Measurements from ENCODE around the gene NPS.
A peak's percentile ranks its signal among the peaks of the same experiment; 100 is the strongest.

NPS gene, protein sequence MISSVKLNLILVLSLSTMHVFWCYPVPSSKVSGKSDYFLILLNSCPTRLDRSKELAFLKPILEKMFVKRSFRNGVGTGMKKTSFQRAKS

DNA sequence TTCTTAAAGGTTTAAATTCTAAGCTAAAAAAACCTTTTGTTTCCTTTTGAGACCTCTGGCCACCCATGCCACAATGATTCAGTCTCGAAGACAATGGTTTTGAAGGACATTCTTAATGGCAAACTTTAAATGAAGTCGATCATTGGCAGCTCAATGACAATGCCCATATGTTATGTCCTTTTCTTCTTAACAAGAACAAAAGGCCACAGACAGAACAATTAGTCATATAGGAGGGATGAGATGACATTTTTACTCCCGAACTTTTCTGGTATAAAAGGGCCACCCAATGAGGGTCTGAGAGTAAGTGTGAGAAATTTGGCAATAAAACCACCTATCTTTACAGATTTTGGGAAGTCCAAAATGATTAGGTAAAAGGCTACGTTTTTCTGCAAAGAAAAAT, at the start of gene NPS:
NPS (plus strand) TSS at position 301 of the 400 bp plus-strand sequence; CDS start at position 361, 60 bp downstream.
- DNase-seq = no peak

DNA sequence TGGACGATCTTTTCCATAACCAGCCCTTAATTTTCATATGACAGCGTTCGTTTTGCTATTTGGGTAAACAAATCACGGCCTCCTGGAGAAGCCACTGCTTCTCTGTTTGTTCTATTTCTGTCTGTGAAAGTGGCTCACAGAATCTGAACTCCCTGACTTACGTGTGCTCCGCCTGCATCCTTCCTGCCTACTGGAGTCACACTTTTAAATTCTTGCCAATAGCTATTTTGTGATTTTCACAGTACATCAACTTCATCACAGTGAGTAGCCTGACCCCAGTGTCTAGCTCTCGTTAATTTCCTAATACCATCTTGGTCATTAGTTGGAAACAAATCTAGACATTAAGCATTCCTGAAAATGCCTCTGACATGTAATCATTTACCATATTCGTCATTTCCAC, 49.0 kb upstream of the NPS start:
- no peak for DNase-seq

DNA sequence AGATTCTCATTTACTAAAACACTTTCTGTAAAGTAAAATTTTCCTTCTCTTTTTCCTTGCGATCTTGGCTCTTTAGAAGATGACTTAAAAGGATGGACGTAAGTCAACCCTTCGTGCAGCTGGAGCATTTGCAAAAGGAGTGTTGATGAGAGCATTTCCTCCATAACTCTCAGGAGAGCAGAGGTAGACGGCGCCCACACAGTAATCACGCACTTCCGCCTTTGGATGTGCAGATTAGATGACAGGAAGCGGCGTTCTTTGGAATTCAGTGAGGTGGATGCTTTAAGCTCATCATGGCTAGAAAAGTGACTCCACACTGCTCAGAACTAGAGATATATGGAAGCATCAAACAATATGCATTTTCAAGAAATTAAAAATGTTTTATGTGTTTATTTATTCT, 43.0 kb upstream of the NPS start:
- DNase-seq = no peak

DNA sequence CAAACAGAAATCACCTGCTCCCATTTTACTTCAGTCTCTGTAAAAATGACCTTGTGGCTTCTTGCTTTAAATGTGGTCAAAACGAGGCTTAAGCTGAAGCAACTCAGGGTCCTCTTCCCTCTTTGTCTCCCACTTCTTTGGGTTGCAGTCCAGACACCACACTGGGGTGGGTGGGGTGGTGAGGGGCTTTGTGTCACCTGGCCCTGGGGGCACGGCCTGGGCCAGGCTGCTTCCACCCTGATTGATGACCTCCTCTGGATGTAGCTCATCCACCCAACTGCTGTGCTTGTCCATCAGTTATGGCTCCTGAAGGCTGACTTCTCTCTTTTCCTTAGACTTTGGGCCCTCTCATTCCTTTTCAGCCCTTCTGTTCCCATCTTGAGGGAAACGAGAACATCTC, 26.8 kb upstream of the NPS start:
- no peak for DNase-seq

DNA sequence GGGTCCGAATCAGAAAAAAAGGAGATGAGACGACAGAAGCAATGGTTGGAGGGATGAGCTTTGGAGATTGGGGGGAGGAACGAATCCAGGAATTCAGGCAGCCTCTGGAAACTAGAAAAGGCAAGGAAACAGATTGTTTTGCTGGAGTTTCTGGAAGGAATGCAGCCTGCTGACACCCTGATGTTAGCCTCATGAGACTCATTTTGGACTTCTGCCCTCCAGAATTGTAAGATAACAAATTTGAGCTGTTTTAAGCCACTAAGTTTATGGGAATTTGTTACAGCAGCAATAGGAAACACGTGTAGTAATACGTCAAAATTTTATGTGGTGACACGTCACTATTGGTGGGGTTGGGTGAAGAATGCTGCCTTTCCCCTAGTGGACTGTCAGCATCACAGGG, 25.6 kb upstream of the NPS start:
- no peak for DNase-seq

DNA sequence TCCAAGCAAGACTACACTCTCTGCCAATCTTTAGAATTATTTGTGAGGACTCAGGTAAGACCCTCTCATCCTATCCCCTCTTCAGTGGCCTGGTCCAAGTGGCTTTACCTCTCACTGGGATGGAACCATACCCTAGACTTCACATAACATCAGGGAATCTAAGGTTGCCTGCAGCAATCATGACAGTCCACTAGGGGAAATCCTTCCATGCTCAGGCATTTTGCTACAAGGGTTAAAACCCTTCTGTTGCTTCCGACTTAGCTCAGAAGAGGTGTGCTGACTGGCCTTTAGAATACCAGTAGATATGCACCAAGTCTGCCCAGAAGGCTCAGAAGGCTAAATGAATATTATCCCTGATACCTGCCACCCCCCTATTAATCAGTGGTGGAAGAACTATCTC, 24.9 kb upstream of the NPS start:
- no peak for DNase-seq

DNA sequence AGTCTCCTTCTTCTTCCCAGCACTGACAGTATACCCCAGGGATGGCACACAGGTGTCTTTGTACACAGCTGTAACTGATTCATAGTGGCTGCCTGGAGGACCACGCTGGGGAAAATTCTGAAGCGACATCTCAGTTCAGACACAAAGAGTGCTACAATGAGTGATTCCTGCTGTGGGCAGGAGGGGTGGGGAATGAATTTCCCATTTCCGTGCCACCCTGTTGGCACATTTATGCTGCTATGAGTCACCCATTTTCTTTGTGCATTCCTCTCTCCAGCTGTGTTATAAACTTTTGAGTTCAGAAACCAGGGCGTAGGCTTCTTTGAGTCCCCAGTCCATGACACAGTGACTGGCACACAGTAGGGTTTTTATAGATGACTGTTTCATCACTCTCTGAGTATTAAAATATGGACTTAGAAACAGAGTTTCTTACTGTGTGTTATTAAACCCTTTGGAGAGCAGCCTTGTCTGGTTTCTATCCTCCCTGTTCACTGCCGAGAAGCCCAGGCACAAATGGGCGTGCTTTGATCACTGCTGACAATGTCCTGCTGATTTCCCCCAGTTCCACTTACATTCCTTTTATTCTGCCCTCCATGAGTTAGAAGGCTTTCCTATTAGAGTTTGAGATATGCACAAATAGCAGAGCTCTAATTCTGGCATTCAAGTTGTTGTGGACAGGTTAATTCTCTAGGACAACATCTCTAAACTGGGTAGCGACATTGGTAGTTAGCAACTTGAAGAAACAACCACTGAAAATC, 24.0 kb upstream of the NPS start:
- DNase-seq = no peak

DNA sequence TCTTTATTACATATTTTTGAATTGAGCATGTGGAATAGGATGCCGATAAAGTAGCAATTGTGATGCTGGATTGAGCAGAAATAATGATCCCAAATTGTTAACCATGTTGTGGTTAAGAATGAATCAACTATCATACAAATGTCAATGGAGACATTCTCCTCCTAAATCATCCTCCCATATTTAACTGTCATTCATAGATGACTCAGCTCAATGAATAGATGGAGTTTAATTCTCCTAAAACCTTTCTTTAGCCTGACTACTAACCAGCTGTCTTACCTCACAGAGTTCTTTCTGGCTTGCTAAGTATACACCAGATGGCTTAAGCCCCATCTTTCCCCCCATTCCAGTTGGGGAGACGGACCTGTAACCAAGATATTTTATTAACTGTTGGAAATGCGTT, 23.4 kb upstream of the NPS start:
- DNase-seq = no peak

DNA sequence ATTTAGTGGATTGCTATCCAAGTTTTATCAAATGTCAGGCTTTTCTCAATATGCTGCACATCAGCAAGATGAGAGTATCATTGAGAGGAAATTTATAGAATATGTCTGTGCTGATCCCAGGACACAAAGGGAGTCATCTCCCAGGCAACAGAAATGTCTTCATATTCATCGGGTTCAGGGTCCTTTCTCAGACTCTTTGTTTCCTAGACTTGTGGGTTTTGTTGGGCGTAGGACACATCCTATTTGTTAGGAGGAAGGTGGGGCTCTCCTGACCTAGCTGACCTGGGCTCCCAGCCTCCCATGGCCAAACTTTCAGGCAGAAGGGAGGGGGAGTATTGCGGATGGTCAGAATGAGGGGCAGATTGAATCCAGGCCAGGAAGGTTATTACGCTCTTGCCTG, 22.9 kb upstream of the NPS start:
- DNase-seq = no peak

DNA sequence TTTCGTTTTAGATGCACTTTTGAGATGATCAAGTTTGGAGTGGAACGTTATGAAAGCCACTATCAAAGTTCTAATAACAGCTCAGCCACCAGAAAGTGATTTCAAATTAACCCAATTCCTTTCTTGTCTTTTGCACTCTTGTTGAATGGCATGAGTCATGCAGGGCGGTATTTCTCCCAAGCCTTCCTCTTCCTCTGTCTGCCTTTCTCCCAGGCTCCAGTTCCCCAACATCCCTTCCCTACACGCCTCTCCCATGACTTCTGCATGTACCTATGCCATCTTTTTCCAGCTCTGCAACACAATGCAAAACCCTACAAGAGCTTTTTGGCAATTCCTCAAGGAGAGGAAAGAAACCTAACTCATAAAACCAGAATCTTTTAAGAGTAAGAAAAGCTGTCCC, 21.8 kb upstream of the NPS start:
- DNase-seq = no peak

DNA sequence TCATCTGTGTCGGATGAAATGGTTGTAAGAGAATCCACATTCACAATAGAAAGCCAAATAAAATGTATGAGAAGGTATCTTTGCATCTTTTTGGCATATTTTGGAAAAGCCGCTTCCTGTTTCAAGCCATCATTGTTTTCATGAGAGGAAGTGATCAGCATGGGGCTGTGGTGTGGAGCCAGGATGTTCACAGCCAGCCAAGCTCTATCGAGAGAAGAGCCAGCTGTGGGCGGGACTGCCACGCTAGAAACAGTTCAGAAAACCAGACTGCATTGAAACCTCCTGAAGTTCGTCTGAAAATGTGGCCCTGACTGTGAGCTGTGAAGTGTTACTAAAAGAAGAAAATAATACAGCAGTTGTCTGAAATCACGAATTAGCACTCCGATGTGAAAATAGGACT, 21.2 kb upstream of the NPS start:
- DNase-seq = no peak

DNA sequence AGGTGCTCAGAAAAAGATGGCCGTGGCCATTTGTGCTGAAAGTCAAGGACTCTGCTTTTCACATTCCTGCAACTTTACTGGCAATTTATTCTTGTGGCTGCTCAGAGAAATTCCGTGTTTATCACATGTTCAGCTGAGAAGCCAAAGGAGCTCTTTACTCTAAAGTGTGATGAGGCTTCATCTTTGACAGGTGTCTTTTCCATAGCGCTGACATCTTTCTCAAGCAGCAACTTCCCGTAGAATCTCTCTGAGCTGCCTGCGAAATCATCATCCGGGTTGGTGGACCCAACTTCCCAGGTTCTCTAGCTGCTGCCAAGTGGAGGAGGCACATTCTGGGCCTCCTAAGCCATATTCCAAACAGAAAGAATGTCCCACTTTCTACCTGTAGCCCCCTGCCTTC, 16.9 kb upstream of the NPS start:
- no peak for DNase-seq

DNA sequence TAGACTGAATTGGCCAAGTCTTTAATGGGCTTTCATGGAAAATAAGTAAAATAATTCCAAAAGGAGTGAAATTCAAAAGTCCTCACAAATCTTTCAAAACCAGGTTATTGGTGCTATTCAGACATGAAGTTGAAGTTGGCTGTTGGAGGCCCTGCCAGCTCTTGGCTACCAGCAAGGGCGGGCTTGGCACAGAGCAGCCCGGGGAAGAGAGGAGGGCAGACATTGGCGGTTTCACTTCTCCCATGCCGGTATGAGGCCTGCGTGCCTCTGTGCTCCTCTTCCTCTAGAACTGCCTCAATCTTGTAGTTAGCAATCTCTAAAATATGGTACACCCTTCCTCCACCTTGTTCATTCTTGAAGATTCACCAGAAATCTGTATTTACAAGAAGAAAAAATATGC, 16.4 kb upstream of the NPS start:
- no peak for DNase-seq

DNA sequence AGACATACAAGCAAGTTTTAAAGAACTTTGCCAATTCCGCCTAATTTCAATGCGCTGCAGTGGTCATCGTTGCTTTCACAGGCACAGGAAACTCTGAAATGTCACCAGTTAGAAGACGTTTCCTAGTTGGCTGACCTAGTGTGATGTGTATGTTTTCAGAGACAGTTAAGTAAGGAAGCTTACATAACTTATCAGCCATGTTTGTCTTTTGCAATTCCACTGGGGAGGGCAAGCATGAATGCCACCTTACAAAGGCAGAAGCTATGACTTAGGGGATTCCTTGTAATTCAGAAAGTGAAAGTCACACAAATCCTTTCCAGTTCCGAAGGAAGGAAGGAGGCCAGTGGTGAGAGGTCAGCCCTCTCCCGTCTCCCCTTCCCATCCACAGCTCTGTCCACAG, 15.0 kb upstream of the NPS start:
- no peak for DNase-seq

DNA sequence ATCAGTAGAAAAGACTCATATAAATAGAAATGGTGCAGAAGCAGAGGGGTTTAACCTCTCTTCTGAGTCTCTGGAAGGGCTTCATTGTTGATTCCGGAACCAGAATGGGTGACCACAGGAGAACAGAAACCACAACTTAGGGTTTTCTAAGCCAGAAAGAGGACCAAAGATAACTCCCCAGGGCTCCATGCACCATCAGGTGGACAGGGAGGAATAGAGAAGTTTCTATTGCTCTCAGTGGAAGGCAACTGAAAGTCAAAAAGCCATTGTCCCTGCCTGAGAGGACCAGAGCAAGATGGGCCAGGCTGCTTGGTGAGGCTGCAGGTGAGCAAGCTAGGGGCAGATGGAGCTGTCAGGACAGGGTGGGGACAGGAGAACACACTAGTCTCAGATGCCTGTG, 14.6 kb upstream of the NPS start:
- no peak for DNase-seq

DNA sequence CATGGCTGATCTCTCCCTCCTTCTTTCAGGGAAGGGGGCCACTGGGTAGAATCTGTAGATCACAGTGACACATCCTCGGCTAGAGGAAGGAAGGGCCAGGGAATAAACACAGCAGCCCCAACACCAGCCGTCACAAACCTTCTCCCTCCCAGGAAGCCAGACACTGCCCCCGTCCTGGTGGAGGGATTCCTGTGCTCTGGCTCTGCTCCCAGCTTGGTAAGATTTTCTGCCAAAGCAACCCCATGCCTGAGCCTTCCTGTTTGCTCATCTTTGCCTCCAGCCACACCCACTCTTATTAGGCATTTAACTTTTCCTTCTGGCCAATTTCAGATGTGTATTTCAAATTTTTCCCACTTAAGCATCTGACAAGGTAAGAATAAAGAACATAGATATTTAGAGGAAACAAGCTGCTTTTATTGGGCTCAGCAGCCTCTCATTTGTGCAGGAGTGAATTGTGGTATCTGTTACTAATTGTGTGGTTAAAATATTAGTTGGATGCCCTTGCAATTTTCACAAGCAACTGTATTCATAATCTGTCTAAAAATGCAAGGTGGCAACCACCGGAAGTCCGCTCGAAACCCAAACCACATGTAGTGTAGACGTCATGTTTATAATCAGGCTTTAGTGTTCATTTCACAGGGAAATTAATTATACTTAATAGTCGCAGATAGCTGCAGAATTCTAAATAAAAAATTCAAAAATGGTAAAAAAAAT, 13.2 kb upstream of the NPS start:
- no peak for DNase-seq

DNA sequence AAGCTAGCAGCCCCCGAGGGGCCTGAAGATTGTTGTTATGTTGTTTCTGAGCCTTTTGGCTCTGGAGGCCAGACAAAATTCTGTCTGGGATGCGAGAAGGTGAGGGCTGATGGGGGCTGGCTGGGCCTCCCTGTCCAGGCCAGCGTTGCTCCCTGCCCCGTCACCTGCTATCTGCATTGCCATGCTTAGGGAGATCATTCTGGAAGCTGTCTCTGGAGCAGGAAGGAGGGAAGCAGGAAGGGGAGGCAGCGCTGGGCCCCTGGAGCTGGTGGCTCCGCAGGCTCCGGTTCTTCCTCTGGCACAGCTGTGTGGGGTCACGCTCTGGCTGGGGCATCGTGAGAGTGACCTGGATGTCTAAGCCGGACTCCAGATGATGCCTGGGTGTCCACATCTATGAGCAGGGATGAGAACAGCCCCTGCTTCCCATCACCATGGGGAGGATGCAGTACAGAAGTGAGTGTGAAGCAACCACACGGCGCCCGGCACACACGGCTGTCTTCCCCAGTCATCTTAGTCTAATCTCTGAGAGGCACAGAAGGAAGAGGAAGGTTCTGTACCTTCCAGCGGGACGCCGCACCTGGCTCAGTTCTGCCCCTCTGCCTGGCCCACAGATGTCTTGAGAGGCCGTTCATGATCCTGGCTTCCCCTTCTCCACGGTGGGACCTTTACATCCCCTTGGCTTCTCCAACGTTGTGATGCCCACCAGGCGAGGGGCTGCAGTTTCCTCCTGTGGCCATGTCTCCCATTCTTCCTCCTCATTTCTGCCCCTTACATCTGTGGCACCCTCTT, 11.9 kb upstream of the NPS start:
- no peak for DNase-seq

DNA sequence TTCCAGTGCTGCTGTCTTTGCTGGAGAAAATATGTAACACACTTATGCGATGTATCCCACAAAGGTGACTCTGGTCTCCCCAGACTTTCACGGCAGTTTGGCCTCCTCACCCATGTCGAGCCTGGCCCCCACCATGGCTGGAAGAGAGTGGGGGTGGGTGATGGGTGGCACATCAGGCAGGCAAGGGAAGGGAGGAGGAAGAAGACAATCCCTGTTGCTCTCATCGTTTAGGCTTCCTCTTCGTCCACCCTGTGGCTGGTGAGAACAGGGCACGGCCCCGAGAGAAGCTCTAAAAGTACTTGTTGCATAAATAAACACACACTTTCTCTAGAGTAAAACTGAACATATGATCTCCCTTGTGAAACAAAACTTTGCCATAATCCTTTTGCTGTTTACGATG, 11.2 kb upstream of the NPS start:
- DNase-seq = no peak

DNA sequence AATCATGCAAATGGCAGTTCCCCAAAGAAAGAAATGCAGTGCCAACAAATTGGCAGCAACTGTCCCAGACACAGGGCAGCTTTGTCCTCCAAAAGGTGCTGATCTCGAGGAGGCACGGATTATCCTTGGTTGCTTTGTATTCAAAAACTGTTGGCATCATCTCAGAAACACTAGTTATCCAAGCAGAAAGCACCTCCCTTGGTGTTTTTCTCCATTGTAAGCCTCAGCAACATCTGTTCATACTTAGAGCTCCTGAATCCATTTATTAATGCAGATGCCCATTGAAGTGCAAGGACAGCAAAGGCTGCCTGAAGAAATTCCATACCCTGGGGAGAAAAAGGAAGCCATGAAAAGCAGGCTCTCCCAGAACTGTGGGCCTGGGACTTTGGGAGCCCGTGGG, 1.1 kb upstream of the NPS start:
- peak; percentile 30 for DNase-seq

DNA sequence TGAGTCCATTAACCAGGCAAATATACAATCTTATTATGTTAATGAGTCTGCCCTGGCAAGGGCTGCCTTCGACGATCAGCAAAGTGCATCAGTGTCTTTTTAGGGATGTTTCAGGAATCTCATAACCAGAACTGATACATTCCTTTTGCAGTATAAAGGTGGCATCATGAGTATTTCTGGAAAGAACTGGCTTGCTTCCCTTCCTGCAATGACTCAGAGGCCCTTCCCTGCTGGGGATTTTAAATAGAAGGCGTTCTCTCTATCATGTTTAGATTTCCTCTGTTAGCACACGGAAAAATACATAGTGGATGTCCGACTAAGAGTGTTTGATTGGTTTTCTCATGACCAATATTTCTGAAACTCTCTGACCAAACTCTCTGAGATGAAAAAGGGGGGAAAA, 1.8 kb downstream of the NPS start:
- DNase-seq = no peak

DNA sequence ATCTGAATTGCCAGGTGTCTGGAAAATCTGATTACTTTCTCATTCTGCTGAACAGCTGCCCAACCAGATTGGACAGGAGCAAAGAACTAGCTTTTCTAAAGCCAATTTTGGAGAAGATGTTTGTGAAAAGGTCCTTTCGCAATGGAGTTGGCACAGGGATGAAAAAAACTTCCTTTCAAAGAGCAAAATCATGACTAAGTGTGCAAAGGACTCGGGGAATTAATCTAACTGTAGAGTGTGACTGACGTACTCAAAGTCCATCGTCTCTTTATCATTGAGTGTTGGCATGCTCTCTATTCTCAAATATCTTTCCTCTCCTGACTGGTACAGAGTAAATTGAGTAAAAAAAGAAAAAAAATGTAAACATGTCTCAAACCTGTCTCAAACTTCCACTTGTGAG, 3.3 kb downstream of the NPS start:
- DNase-seq = no peak

DNA sequence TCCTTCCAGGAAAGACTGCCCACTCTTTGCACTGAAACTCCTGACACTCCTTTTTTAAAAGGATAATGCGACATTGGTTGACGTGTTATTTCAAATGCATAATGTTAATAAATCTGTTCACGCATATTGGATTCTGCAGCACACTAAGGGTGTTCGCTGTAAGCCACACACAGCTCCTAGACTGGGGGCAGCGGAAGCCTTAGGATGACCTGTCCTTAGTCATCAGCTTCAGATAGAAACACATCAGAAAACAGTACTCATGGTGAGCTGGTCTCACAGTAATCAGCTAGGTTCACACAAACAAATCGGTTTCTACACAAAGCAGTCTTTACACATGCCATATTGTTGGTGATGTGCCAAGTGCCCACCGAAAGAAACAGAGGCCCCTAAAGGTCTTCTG, 4.3 kb downstream of the NPS start:
- no peak for DNase-seq

DNA sequence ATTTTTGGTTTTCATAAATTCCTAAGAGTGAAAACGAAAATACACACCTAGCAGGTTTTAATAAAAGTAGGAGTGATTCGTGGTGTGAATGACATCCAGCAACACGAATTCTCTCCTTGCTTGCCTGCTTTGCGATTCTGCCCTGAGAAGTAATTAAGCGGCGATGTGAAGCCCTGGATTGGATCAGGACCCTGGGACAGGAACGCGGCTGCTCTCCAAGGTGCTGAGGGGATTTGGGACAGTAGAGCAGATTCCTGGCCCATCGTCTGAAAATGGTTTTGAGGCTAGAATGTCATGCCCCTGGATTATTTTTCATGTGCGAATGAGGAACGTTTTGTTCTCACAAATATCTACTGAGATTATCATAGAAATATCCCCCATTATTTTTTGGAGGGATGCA, 7.8 kb downstream of the NPS start:
- DNase-seq = no peak

DNA sequence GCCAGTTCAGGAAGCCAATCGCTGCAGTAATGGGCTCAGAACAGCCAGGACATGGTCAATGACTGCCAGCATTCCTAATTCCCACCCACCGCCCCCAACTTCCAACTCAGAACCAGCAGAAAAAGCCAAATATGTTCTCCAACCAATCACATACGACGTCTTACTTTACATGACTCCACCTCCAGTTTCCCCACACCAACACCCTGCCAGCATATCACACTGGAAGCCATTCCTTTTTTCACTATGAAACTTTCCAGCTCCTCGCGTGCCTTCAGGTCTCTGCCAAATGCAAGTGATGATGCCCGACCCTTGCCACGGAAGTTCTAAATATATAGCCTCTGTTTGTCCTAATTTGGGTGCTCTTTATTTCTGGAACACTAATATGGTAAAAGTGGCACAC, 12.5 kb downstream of the NPS start:
- no peak for DNase-seq

Data from DMS79 treated with DMSO at 0.1 percent for 48 hours (cell line).